Glutamatergic neuron (in vitro differentiated cells): ENCODE measurements around the gene RGS11. TPM values are rescaled to one million over a fixed set of nuclear protein-coding genes. Genes with fewer than 3 reads are reported as not detected.

Experiments used
- DNase-seq: peaks from one replicate; pipeline ENCODE4 v3.0.0; 2022
- H3K27ac Mint-ChIP-seq: one replicate; pipeline ENCODE4 v1.8.0; 2020; ENCODE audit warnings: mild to moderate bottlenecking, mixed read lengths, inconsistent platforms; ENCODE audit not compliant: unreplicated experiment
- H3K27me3 Mint-ChIP-seq: one replicate; pipeline ENCODE4 v1.8.0; 2020; ENCODE audit warnings: mild to moderate bottlenecking, moderate library complexity, mixed read lengths, inconsistent platforms; ENCODE audit not compliant: unreplicated experiment
- H3K36me3 Mint-ChIP-seq: one replicate; pipeline ENCODE4 v1.8.0; 2020; ENCODE audit warnings: mild to moderate bottlenecking, mixed read lengths, inconsistent platforms; ENCODE audit not compliant: unreplicated experiment
- H3K4me1 Mint-ChIP-seq: one replicate; pipeline ENCODE4 v1.8.0; 2020; ENCODE audit warnings: mild to moderate bottlenecking, low read depth, mixed read lengths, inconsistent platforms; ENCODE audit not compliant: unreplicated experiment
- H3K4me3 Mint-ChIP-seq: one replicate; pipeline ENCODE4 v1.8.0; 2020; ENCODE audit warnings: mild to moderate bottlenecking, mixed read lengths, inconsistent platforms; ENCODE audit not compliant: unreplicated experiment
- H3K9me3 Mint-ChIP-seq: one replicate; pipeline ENCODE4 v1.8.0; 2020; ENCODE audit warnings: mild to moderate bottlenecking, moderate library complexity, mixed read lengths, inconsistent platforms; ENCODE audit not compliant: unreplicated experiment
- CTCF ChIP-seq: fragments of 200-600 bp; sonication (generic); IDR thresholded peaks from one replicate; pipeline ENCODE4 v1.5.0; 2021; ENCODE audit not compliant: partially characterized antibody, unreplicated experiment
- total RNA-seq: library from RNA; stranded (reverse); fragmentation: NEBNext Ultra II Directional; extraction: Animal tissue kit (Norgen Biotek cat#: 25700); gene quantifications from one replicate; pipeline ENCODE4 v1.2.1, GENCODE V29; 2021; ENCODE audit not compliant: unreplicated experiment

Gene RGS11
- total RNA-seq, 1 donor from 2014 or later, result 18.2 TPM

GRCh38 chr16:264440-264951, 11.2 kb downstream of the RGS11 start:
- no peak for DNase-seq
- peaks cover 9% of the 10 kb centered on the region for H3K27me3 Mint-ChIP-seq
- no peak overlapping the region for H3K4me3 Mint-ChIP-seq
- H3K27ac Mint-ChIP-seq, result no peak overlapping the region
- no peaks in the 10 kb centered on the region for H3K4me1 Mint-ChIP-seq
- peaks cover 5% of the 10 kb centered on the region for H3K36me3 Mint-ChIP-seq
- TF ChIP-seq CTCF, result no peak
- H3K9me3 Mint-ChIP-seq, result peaks cover 13% of the 10 kb centered on the region

GRCh38 chr16:263944-264343, 11.8 kb downstream of the RGS11 start:
- no peak for TF ChIP-seq CTCF
- H3K4me3 Mint-ChIP-seq, result no peak overlapping the region
- H3K27me3 Mint-ChIP-seq, result peaks cover 9% of the 10 kb centered on the region
- H3K9me3 Mint-ChIP-seq, result peaks cover 13% of the 10 kb centered on the region
- H3K36me3 Mint-ChIP-seq, result peaks cover 5% of the 10 kb centered on the region
- no peak overlapping the region for H3K27ac Mint-ChIP-seq
- peaks cover 5% of the 10 kb centered on the region for H3K4me1 Mint-ChIP-seq
- no peak for DNase-seq

GRCh38 chr16:263182-263774, 12.5 kb downstream of the RGS11 start:
- peaks cover 11% of the 10 kb centered on the region for H3K9me3 Mint-ChIP-seq

DNA sequence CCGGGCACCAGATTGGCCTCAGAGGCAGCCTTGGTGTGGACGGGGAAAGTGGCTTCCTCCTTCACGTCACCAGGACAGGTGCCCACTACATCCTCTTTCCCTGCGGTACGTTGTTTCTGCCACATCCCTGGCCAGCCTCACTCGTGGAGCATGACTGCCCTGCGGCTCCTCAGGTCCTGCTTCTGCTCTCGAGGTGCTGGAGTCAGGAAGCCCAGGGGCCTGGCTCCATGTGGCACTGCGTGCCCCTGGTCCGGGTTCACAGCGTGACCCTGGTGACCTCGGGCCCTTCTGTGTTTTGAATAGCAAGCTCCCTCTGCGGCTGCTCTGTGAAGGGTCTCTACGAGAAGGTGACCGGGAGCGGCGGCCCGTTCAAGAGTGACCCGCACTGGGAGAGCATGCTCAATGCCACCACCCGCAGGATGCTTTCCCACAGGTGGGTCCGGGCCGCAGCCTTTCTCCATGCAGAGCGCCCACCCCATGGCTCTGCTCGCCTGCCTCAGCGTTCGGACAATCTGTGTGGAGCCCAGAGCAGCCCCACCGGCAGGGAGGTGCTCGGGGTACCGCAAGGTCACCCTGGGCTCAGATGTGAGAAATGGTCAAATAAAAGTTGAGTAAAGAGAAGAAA, 13.5 kb downstream of the RGS11 start:
- no peak for DNase-seq
- H3K27me3 Mint-ChIP-seq, result peaks cover under 1% of the 10 kb centered on the region

More at GRCh38 chr16:263182-263774, 12.5 kb downstream of the RGS11 start:
- Mint-ChIP-seq H3K27me3 (peaks cover 6% of the 10 kb centered on the region), H3K4me3 (no peak overlapping the region), H3K36me3 (peaks cover 5% of the 10 kb centered on the region), H3K27ac (no peak overlapping the region), H3K4me1 (peaks cover 6% of the 10 kb centered on the region)
- TF ChIP-seq CTCF, result no peak
- DNase-seq, result no peak

More for the DNA sequence above, 13.5 kb downstream of the RGS11 start:
- H3K4me3 Mint-ChIP-seq, result no peak overlapping the region
- peaks cover 8% of the 10 kb centered on the region for H3K4me1 Mint-ChIP-seq
- peaks cover 5% of the 10 kb centered on the region for H3K36me3 Mint-ChIP-seq
- H3K9me3 Mint-ChIP-seq, result peaks cover 5% of the 10 kb centered on the region
- no peak overlapping the region for H3K27ac Mint-ChIP-seq
- TF ChIP-seq CTCF, result no peak
